Measurements from ENCODE around the gene ADORA1. TPM values are rescaled to one million over a fixed set of nuclear protein-coding genes. Genes with fewer than 3 reads are reported as not detected.

ADORA1 gene
- 0.38 and 2.0 TPM in 2 replicates for total RNA-seq

GRCh38 chr1:203127666-203128430 is at the start of gene ADORA1:
ADORA1 (plus strand) TSS chr1:203127726; CDS start chr1:203128842, 1,116 bp downstream.

GRCh38 chr1:203085528-203086406 is 41.8 kb upstream of the ADORA1 start, which contains the start of gene MYOG:
MYOG (minus strand) TSS chr1:203086012; CDS start chr1:203085961, 51 bp downstream.

GRCh38 chr1:203175237-203175826 is 47.8 kb downstream of the ADORA1 start, which contains the start of gene MYBPH:
MYBPH (minus strand) TSS chr1:203175826; CDS start chr1:203175755, 71 bp downstream.

GRCh38 chr1:203186446-203187303 is 59.1 kb downstream of the ADORA1 start, which contains the start of gene CHI3L1:
CHI3L1 (minus strand) TSS chr1:203186704; CDS start chr1:203186623, 81 bp downstream.

Other genes with a start within 250 kb of the ADORA1 start
- gene RABIF, start 238.6 kb upstream of the ADORA1 start, total RNA-seq = 2.8 and 5.6 TPM in 2 replicates
- 32.4 and 38.1 TPM in 2 replicates for gene KLHL12, start 200.5 kb upstream of the ADORA1 start, total RNA-seq
- gene ADIPOR1, start 169.4 kb upstream of the ADORA1 start, total RNA-seq = 131 and 140 TPM in 2 replicates
- 38.7 and 78.9 TPM in 2 replicates for gene CYB5R1, start 160.5 kb upstream of the ADORA1 start, total RNA-seq
- gene TMEM183A, start 120.4 kb upstream of the ADORA1 start, total RNA-seq = 110 and 123 TPM in 2 replicates
- gene PPFIA4, start 101.2 kb upstream of the ADORA1 start, total RNA-seq = 9.0 and 39.2 TPM in 2 replicates
- gene MYOG, start 41.7 kb upstream of the ADORA1 start, total RNA-seq = not detected in 2 replicates
- gene MYBPH, start 48.1 kb downstream of the ADORA1 start, total RNA-seq = not detected in 2 replicates
- 0.19 and 5.4 TPM in 2 replicates for gene CHI3L1, start 59.0 kb downstream of the ADORA1 start, total RNA-seq
- gene CHIT1, start 101.9 kb downstream of the ADORA1 start, total RNA-seq = not detected in 2 replicates
- gene BTG2, start 177.8 kb downstream of the ADORA1 start, total RNA-seq = 5.9 and 14.7 TPM in 2 replicates
- 1.2 and 6.5 TPM in 2 replicates for gene FMOD, start 223.4 kb downstream of the ADORA1 start, total RNA-seq